Embryonic facial prominence (tissue), 1 donor: ENCODE measurements around the gene ZBTB33.
A peak's percentile ranks its signal among the peaks of the same experiment; 100 is the strongest.

Experiments used
- DNase-seq: peaks from one replicate; pipeline ENCODE4 v3.0.0-alpha.2; 2016; ENCODE audit errors: extremely low spot score

The ZBTB33 gene

GRCh38 chrX:120250522-120251271 lies at the start of gene ZBTB33:
Gene ZBTB33 (plus strand): TSS chrX:120250812. CDS start chrX:120253416, 2,604 bp downstream.
- DNase-seq = peak; percentile 83

- no peak for DNase-seq
Observed at GRCh38 chrX:120200851-120201250, 49.8 kb upstream of the ZBTB33 start.

GRCh38 chrX:120205816-120206753 lies 44.5 kb upstream of the ZBTB33 start:
- DNase-seq = no peak

- no peak for DNase-seq
Observed at GRCh38 chrX:120207009-120207605, 43.5 kb upstream of the ZBTB33 start.

- DNase-seq = peak; percentile 5
Observed at GRCh38 chrX:120213438-120214265, 37.0 kb upstream of the ZBTB33 start.

- DNase-seq = no peak
Observed at GRCh38 chrX:120223374-120223773, 27.2 kb upstream of the ZBTB33 start.

- no peak for DNase-seq
Observed at GRCh38 chrX:120224388-120224787, 26.2 kb upstream of the ZBTB33 start.

GRCh38 chrX:120228187-120228908 lies 22.3 kb upstream of the ZBTB33 start:
- DNase-seq = no peak

- no peak for DNase-seq
Observed at GRCh38 chrX:120235284-120235683, 15.3 kb upstream of the ZBTB33 start.

GRCh38 chrX:120236687-120237479 lies 13.7 kb upstream of the ZBTB33 start:
- DNase-seq = no peak

GRCh38 chrX:120238933-120239332 lies 11.7 kb upstream of the ZBTB33 start:
- no peak for DNase-seq

- no peak for DNase-seq
Observed at GRCh38 chrX:120242813-120243212, 7.8 kb upstream of the ZBTB33 start.

- no peak for DNase-seq
Observed at GRCh38 chrX:120244395-120244734, 6.2 kb upstream of the ZBTB33 start.

GRCh38 chrX:120244735-120245498 lies 5.7 kb upstream of the ZBTB33 start:
- peak; percentile 14 for DNase-seq

- DNase-seq = no peak
Observed at GRCh38 chrX:120251471-120252011, 929 bp downstream of the ZBTB33 start.

GRCh38 chrX:120253784-120254183 lies 3.2 kb downstream of the ZBTB33 start:
- DNase-seq = no peak

GRCh38 chrX:120260369-120260768 lies 9.8 kb downstream of the ZBTB33 start:
- no peak for DNase-seq

GRCh38 chrX:120262859-120263708 lies 12.5 kb downstream of the ZBTB33 start:
- no peak for DNase-seq
